ENCODE data around the gene CPTP.

The CPTP gene

GRCh38 chr1:1322418-1322817, 2.2 kb upstream of the CPTP start:
- H2AFZ ChIP-seq, result no peak overlapping the region
- H3K9me3 ChIP-seq (ENCODE audit: control insufficient read depth, low read length), result no peaks in the 10 kb centered on the region
- H3K9ac ChIP-seq, result no peak overlapping the region
- no peak for TF ChIP-seq CTCF (IDR thresholded peaks at IDR 0.05)
- H3K79me2 ChIP-seq, result peaks cover 22% of the 10 kb centered on the region
- H3K36me3 ChIP-seq (ENCODE audit: control insufficient read depth, insufficient read depth, low read length), result no peaks in the 10 kb centered on the region
- no peak overlapping the region for H3K4me2 ChIP-seq (ENCODE audit: low read length)
- H3K27ac ChIP-seq, result no peak overlapping the region
- H3K27me3 ChIP-seq (ENCODE audit: control insufficient read depth, insufficient read depth, low read length), result no peaks in the 10 kb centered on the region
- peaks cover 5% of the 10 kb centered on the region for H3K4me1 ChIP-seq
- H3K4me3 ChIP-seq (ENCODE audit: low read depth, low read length), result no peak overlapping the region

- Histone ChIP-seq H3K9ac (no peak overlapping the region), H3K27me3 (ENCODE audit: control insufficient read depth, insufficient read depth, low read length) (no peaks in the 10 kb centered on the region), H2AFZ (no peak overlapping the region), H3K36me3 (ENCODE audit: control insufficient read depth, insufficient read depth, low read length) (no peaks in the 10 kb centered on the region), H3K4me2 (ENCODE audit: low read length) (no peak overlapping the region), H3K27ac (no peak overlapping the region), H3K4me3 (ENCODE audit: low read depth, low read length) (no peak overlapping the region), H3K9me3 (ENCODE audit: control insufficient read depth, low read length) (no peaks in the 10 kb centered on the region), H3K79me2 (peaks cover 22% of the 10 kb centered on the region), H3K4me1 (peaks cover 5% of the 10 kb centered on the region)
- TF ChIP-seq CTCF (IDR thresholded peaks at IDR 0.05), result no peak
These were observed 1.6 kb upstream of the CPTP start for GRCh38 chr1:1322952-1323351.

GRCh38 chr1:1324084-1324523, 498 bp upstream of the CPTP start:
- Histone ChIP-seq H3K79me2 (peaks cover 22% of the 10 kb centered on the region), H2AFZ (peak overlapping the region; percentile 76), H3K27ac (peak overlapping the region; percentile 36), H3K4me2 (ENCODE audit: low read length) (peak overlapping the region; percentile 81), H3K27me3 (ENCODE audit: control insufficient read depth, insufficient read depth, low read length) (no peaks in the 10 kb centered on the region), H3K9ac (peak overlapping the region; percentile 67), H3K4me3 (ENCODE audit: low read depth, low read length) (peak overlapping the region; percentile 97), H3K9me3 (ENCODE audit: control insufficient read depth, low read length) (no peaks in the 10 kb centered on the region), H3K4me1 (peaks cover 5% of the 10 kb centered on the region), H3K36me3 (ENCODE audit: control insufficient read depth, insufficient read depth, low read length) (no peaks in the 10 kb centered on the region)
- TF ChIP-seq CTCF (IDR thresholded peaks at IDR 0.05), result no peak

GRCh38 chr1:1325288-1326074, 879 bp downstream of the CPTP start:
- H3K4me2 ChIP-seq (ENCODE audit: low read length), result peak overlapping the region; percentile 72
- peaks cover 22% of the 10 kb centered on the region for H3K79me2 ChIP-seq
- H3K9me3 ChIP-seq (ENCODE audit: control insufficient read depth, low read length), result no peaks in the 10 kb centered on the region
- H3K27ac ChIP-seq, result peak overlapping the region; percentile 91
- no peaks in the 10 kb centered on the region for H3K27me3 ChIP-seq (ENCODE audit: control insufficient read depth, insufficient read depth, low read length)
- peak overlapping the region; percentile 92 for H3K9ac ChIP-seq
- H3K4me3 ChIP-seq (ENCODE audit: low read depth, low read length), result peak overlapping the region; percentile 97
- TF ChIP-seq CTCF (IDR thresholded peaks at IDR 0.05), result no peak
- H3K4me1 ChIP-seq, result peaks cover 5% of the 10 kb centered on the region
- H3K36me3 ChIP-seq (ENCODE audit: control insufficient read depth, insufficient read depth, low read length), result no peaks in the 10 kb centered on the region
- H2AFZ ChIP-seq, result no peak overlapping the region

All from parathyroid adenoma (tissue), 2 donors.